ENCODE results near the gene ST7L.

GRCh38 chr1:112520166-112520565 lies 98.8 kb downstream of the ST7L start:
- TF ChIP-seq CTCF (IDR thresholded peaks at IDR 0.05; ENCODE audit: low read depth, low read length) (no peak), EZH2phosphoT487 (IDR thresholded peaks at IDR 0.05; ENCODE audit: low read depth) (no peak)
